Measurements from ENCODE around the gene CTCF. TPM values are rescaled to one million over a fixed set of nuclear protein-coding genes. Genes with fewer than 3 reads are reported as not detected.

Gene CTCF
- total and polyA plus RNA-seq, 2 donors (not counting 3 experiments of a cell fraction or from before 2014, with no cell fraction given) = 20.7 to 40.0 TPM

- FAIRE-seq = no peak
These were observed 787 bp downstream of the CTCF start for GRCh38 chr16:67562918-67563707.

More at GRCh38 chr16:67562918-67563707, 787 bp downstream of the CTCF start:
- no peaks in the 10 kb centered on the region for H3K36me3 ChIP-seq (ENCODE audit: control insufficient read depth in 2 of 2, extremely low read depth in 1 of 2, insufficient read depth in 2 of 2, low read length in 2 of 2)
- H2AFZ ChIP-seq (ENCODE audit: low read depth, low read length) = peak overlapping the region; percentile 56
- no peaks in the 10 kb centered on the region for H3K9me3 ChIP-seq (replicated peaks; ENCODE audit: control insufficient read depth, insufficient read depth, low read length)
- CTCF ChIA-PET = interaction anchor here (1.0 to 9.9 kb wide), 22 partner anchors 9 to 110 kb away, joined by 3 to 177 read pairs (median 5); partner anchors contain the start of genes ACD and CARMIL2
- peak overlapping the region; percentile 98 for H3K9ac ChIP-seq (replicated peaks; ENCODE audit: extremely low read depth, insufficient read depth, low read length)
- H3K9me1 ChIP-seq (replicated peaks; ENCODE audit: control insufficient read depth, extremely low read depth, insufficient read depth, low read length) = no peaks in the 10 kb centered on the region
- no peaks in the 10 kb centered on the region for H4K20me1 ChIP-seq (replicated peaks; ENCODE audit: control insufficient read depth, extremely low read depth, insufficient read depth, low read length)
- peaks cover 18% of the 10 kb centered on the region for H3K4me1 ChIP-seq (ENCODE audit: control insufficient read depth, extremely low read depth, insufficient read depth, low read length)
- POLR2A ChIA-PET = interaction anchor here (0.6 to 3.0 kb wide), 5 partner anchors 15 to 398 kb away, joined by 3 to 24 read pairs (median 4); no protein-coding TSS in a partner anchor
- DNase-seq (ENCODE audit: low read depth, low spot score) = peak; percentile 66
- dilution Hi-C loops (cut with MboI; ENCODE audit: extremely low pct_ligation_motif_present, low sequenced_read_pairs) = no loop called here
- no TSS peak for BruUV-seq (replicated peaks)
- TF ChIP-seq JUN (IDR thresholded peaks at IDR 0.05; ENCODE audit: borderline replicate concordance, insufficient read depth, insufficient read length, low read depth) (no peak), FOS (IDR thresholded peaks at IDR 0.05; ENCODE audit: borderline replicate concordance, insufficient read depth, low read length) (no peak), EZH2 (IDR thresholded peaks at IDR 0.05; ENCODE audit: borderline replicate concordance, low read depth, low read length, severe bottlenecking) (no peak), POLR2A (IDR thresholded peaks at IDR 0.05; ENCODE audit: low read depth, low read length) (peak; percentile 27), MYC (IDR thresholded peaks at IDR 0.05; ENCODE audit: low read depth, low read length) (no peak), CTCF (IDR thresholded peaks at IDR 0.05; ENCODE audit: extremely low read depth in 1 of 2, insufficient read depth in 1 of 2, low read depth in 1 of 2, low read length in 2 of 2) (peak; percentile 19 to 39), GATA2 (IDR thresholded peaks at IDR 0.05; ENCODE audit: insufficient read depth, insufficient read length, low read depth, low read length) (no peak), MAX (IDR thresholded peaks at IDR 0.05; ENCODE audit: insufficient read depth, insufficient read length) (no peak), POLR2AphosphoS5 (IDR thresholded peaks at IDR 0.05; ENCODE audit: insufficient read depth, low read depth, low read length) (peak; percentile 22)
- H3K27me3 ChIP-seq (ENCODE audit: control insufficient read depth in 2 of 2, insufficient read depth in 2 of 2, low read length in 2 of 2) = no peaks in the 10 kb centered on the region
- peaks cover 51% of the 10 kb centered on the region for H3K79me2 ChIP-seq (ENCODE audit: control insufficient read depth, insufficient read depth, low read length)
- H3K27ac ChIP-seq (ENCODE audit: insufficient read depth, low read depth, low read length) = peak overlapping the region; percentile 96
- intact Hi-C loops (cut with micrococcal nuclease) = loop anchor here (1.0 to 5.0 kb wide), 8 partner anchors 16 to 279 kb away; partner anchors contain the start of genes ACD, PARD6A and THAP11
- H3K4me2 ChIP-seq (ENCODE audit: insufficient read depth, low read length) = peak overlapping the region; percentile 90
- H3K4me3 ChIP-seq (replicated peaks in 1 of 3; ENCODE audit: insufficient read depth in 1 of 3, low read depth in 1 of 3, low read length in 3 of 3) = peak overlapping the region; percentile 70 to 94 (median 91)

All from endothelial cell of umbilical vein (primary cell).